Common myeloid progenitor, CD34-positive (primary cell): Measurements from ENCODE around the gene PAX1.

ENCODE experiments used
- CTCF ChIA-PET: fragments of 350-600 bp; sonication (Branson Sonifier 250); formaldehyde crosslinking; loops from one replicate; lab custom pipeline; 2021; ENCODE audit warnings: antibody characterized with exemption; lab: Charles Lee
- POLR2A ChIA-PET: fragments of 350-600 bp; sonication (Branson Sonifier 250); formaldehyde crosslinking; loops from one replicate; lab custom pipeline; 2021; ENCODE audit warnings: antibody characterized with exemption; lab: Charles Lee
- DNase-seq, 3 donors: peaks; one replicate each; pipeline versions ENCODE4 v3.0.0 to v3.0.0-alpha.2; 2013
- H3K27ac ChIP-seq, 2 experiments: 1 replicate in 1 of 2; 2 replicates in 1 of 2; pipeline ENCODE4 v1.7.0; 2013; ENCODE audit warnings: inconsistent platforms in 2 of 2, low read length in 2 of 2, mild to moderate bottlenecking in 2 of 2, low read depth in 1 of 2, moderate library complexity in 1 of 2; ENCODE audit not compliant: severe bottlenecking in 2 of 2, insufficient read depth in 1 of 2, poor library complexity in 1 of 2
- H3K27me3 ChIP-seq, 5 experiments: replicated peaks in 2 of 5; 1 replicate in 3 of 5; 2 replicates in 2 of 5; pipeline versions ENCODE4 v1.6.1 to v1.7.0; 2013; ENCODE audit warnings: low read length in 4 of 5, mild to moderate bottlenecking in 2 of 5, moderate library complexity in 2 of 5, inconsistent platforms in 1 of 5; ENCODE audit not compliant: insufficient read depth in 5 of 5, control insufficient read depth in 4 of 5
- H3K36me3 ChIP-seq, 4 experiments: 1 replicate in 2 of 4; 2 replicates in 2 of 4; pipeline versions ENCODE4 v1.6.1 to v1.7.0; 2013; ENCODE audit warnings: low read length in 3 of 4, control low read depth in 1 of 4, mild to moderate bottlenecking in 1 of 4; ENCODE audit not compliant: control insufficient read depth in 4 of 4, insufficient read depth in 4 of 4
- H3K4me1 ChIP-seq, 4 experiments: 1 replicate in 3 of 4; 2 replicates in 1 of 4; pipeline versions ENCODE4 v1.6.1 to v1.7.1; 2013; ENCODE audit warnings: low read length in 3 of 4, mild to moderate bottlenecking in 3 of 4, control low read depth in 1 of 4, inconsistent platforms in 1 of 4, moderate library complexity in 1 of 4; ENCODE audit not compliant: control insufficient read depth in 4 of 4, insufficient read depth in 4 of 4; ENCODE audit errors: control extremely low read depth in 1 of 4
- H3K4me3 ChIP-seq, 7 experiments: 1 replicate in 4 of 7; 2 replicates in 3 of 7; pipeline versions ENCODE4 v1.5.1 to v1.7.0; 2013; ENCODE audit warnings: mild to moderate bottlenecking in 7 of 7, low read length in 6 of 7, moderate library complexity in 6 of 7, inconsistent platforms in 2 of 7, low read depth in 2 of 7, control low read depth in 1 of 7; ENCODE audit not compliant: insufficient read depth in 4 of 7, control insufficient read depth in 1 of 7; ENCODE audit errors: extremely low read depth in 1 of 7
- H3K9me3 ChIP-seq, 5 experiments: 1 replicate in 4 of 5; 2 replicates in 1 of 5; pipeline versions ENCODE4 v1.6.1 to v1.7.1; 2013; ENCODE audit warnings: low read length in 4 of 5, mild to moderate bottlenecking in 2 of 5, inconsistent platforms in 1 of 5, low read depth in 1 of 5, moderate library complexity in 1 of 5; ENCODE audit not compliant: control insufficient read depth in 4 of 5, insufficient read depth in 2 of 5; ENCODE audit errors: control extremely low read depth in 1 of 5
- WGBS: methylation state at CpG from one replicate; pipeline ENCODE4 v1.1.5; 2013; ENCODE audit not compliant: insufficient coverage; 5-methylcytosine and 5-hydroxymethylcytosine counted together

The PAX1 gene

GRCh38 chr20:21713470-21713869 is 8.0 kb downstream of the PAX1 start:
- no peaks in the 10 kb centered on the region for H3K36me3 ChIP-seq
- CTCF ChIA-PET, result interaction anchor here (1.4 kb wide), 1 partner anchor 10 kb away, joined by 3 read pairs; no protein-coding TSS in a partner anchor
- no peak for DNase-seq
- H3K27ac ChIP-seq, result no peak overlapping the region
- peaks cover 0 to 6% (median 0%) of the 10 kb centered on the region in 5 experiments for H3K9me3 ChIP-seq
- 6% methylated on average over 12 of the region's 15 CpGs for WGBS
- POLR2A ChIA-PET, result no interaction called here
- peaks cover 12 to 99% (median 50%) of the 10 kb centered on the region in 5 experiments for H3K27me3 ChIP-seq
- peaks cover 0 to 3% (median 0%) of the 10 kb centered on the region in 4 experiments for H3K4me1 ChIP-seq
- no peak overlapping the region for H3K4me3 ChIP-seq

GRCh38 chr20:21713901-21714296 is 8.4 kb downstream of the PAX1 start:
- ChIA-PET CTCF (interaction anchor here (0.6 kb wide), 1 partner anchor 120 kb away, joined by 3 read pairs; no protein-coding TSS in a partner anchor), POLR2A (no interaction called here)
- peaks cover 14 to 98% (median 49%) of the 10 kb centered on the region in 5 experiments for H3K27me3 ChIP-seq

DNA sequence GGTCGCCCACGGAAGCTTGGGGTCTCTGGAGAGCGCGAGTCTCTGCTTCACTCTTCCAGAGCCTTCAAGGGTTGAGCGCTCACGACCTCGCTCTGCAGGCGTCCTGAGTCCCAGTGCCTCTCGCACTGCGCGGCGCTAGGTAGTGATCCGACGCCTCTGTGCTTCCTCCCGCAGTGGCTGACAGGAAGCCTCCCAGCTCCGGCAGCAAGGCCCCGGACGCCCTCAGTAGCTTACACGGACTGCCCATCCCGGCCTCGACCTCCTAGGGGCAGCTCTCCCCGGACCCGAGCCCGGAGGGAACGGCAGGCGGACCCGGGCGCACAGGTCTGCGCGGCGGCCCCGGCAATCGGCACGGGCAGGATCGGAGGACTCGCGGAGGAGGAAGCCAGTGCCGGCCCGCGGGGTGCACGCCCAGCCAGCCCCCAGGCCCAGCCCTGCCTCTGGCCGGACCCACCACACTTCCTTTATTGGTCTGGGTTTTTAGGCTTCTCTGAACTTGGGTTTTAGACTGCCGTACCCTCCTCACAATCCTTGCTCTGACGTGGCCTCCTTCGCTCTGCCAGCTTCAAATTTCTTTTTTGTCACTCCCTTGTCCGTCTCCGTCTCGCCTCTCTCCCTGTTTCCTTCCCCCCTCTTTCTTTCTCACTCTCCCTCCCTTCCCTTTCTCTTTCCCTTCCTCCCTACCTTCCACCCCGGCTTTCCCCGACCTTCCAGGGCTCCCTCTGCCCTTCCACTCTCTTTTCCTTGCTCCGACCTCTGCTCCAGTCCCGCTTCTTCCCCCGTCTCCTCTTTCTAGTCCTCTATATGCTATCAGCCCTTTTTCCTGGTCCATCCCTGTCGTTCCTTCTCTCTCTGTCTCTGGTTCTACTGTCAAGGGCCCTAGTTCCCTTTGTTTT is 9.1 kb downstream of the PAX1 start:
- H3K9me3 ChIP-seq, result peaks cover 0 to 2% (median 0%) of the 10 kb centered on the region in 5 experiments
- no peaks in the 10 kb centered on the region for H3K36me3 ChIP-seq
- ChIA-PET POLR2A (no interaction called here), CTCF (interaction anchor here (0.6 kb wide), 1 partner anchor 121 kb away, joined by 3 read pairs; no protein-coding TSS in a partner anchor)
- H3K27ac ChIP-seq, result no peak overlapping the region
- DNase-seq, result no peak
- WGBS, result 5% methylated on average over 50 of the region's 54 CpGs
- H3K4me3 ChIP-seq, result no peak overlapping the region
- peaks cover 14 to 95% (median 45%) of the 10 kb centered on the region in 5 experiments for H3K27me3 ChIP-seq
- peaks cover 0 to 3% (median 0%) of the 10 kb centered on the region in 4 experiments for H3K4me1 ChIP-seq

More at GRCh38 chr20:21713901-21714296, 8.4 kb downstream of the PAX1 start:
- H3K4me3 ChIP-seq, result no peak overlapping the region
- 4% methylated on average over 22 of the region's 26 CpGs for WGBS
- no peak for DNase-seq
- H3K4me1 ChIP-seq, result peaks cover 0 to 3% (median 0%) of the 10 kb centered on the region in 4 experiments
- no peaks in the 10 kb centered on the region for H3K36me3 ChIP-seq
- H3K27ac ChIP-seq, result no peak overlapping the region
- peaks cover 0 to 6% (median 0%) of the 10 kb centered on the region in 5 experiments for H3K9me3 ChIP-seq

- 3% methylated on average over 6 of the region's 10 CpGs for WGBS
- Histone ChIP-seq H3K27me3 (peaks cover 14 to 87% (median 42%) of the 10 kb centered on the region in 5 experiments), H3K36me3 (no peaks in the 10 kb centered on the region), H3K4me3 (no peak overlapping the region), H3K4me1 (peaks cover 0 to 3% (median 0%) of the 10 kb centered on the region in 4 experiments), H3K27ac (no peak overlapping the region), H3K9me3 (peaks cover 0 to 2% (median 0%) of the 10 kb centered on the region in 5 experiments)
- DNase-seq, result no peak
- ChIA-PET CTCF (no interaction called here), POLR2A (no interaction called here)
Observed at GRCh38 chr20:21715193-21715881, 9.9 kb downstream of the PAX1 start.

GRCh38 chr20:21719592-21720214 is 14.2 kb downstream of the PAX1 start:
- DNase-seq, result peak; percentile 58 to 80 (median 71)
- POLR2A ChIA-PET, result no interaction called here

DNA sequence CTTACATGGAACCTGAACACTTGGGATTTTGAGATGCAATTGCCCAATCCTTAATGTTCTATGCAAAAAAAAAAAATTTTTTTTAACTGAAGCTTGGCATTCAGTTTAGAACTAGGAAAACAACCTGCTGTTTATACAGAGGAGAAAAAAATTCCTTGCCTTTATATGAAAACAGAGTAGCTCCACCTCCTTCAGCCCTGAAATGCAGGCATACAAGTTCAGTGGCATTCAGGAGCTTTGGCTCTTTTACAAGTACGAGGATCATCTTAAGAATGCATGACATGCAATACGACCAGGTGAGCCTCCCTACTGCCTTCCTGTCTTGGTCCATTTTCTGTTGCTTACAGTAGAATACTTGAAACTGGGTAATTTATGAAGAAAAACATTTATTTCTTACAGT is 20.4 kb downstream of the PAX1 start:
- POLR2A ChIA-PET, result no interaction called here
- Histone ChIP-seq H3K27ac (no peak overlapping the region), H3K9me3 (peaks cover 0 to 1% (median 0%) of the 10 kb centered on the region in 5 experiments), H3K27me3 (peaks cover 0 to 11% (median 0%) of the 10 kb centered on the region in 5 experiments), H3K4me1 (no peaks in the 10 kb centered on the region), H3K4me3 (no peak overlapping the region), H3K36me3 (no peaks in the 10 kb centered on the region)
- CTCF ChIA-PET, result no interaction called here
- no peak for DNase-seq
- no CpG with 5 or more reads among the region's 2 CpGs for WGBS

More at GRCh38 chr20:21719592-21720214, 14.2 kb downstream of the PAX1 start:
- CTCF ChIA-PET, result interaction anchor here (0.7 to 1.8 kb wide), 5 partner anchors 9 to 1969 kb away, joined by 3 to 5 read pairs (median 3); no protein-coding TSS in a partner anchor
- Histone ChIP-seq H3K36me3 (no peaks in the 10 kb centered on the region), H3K4me1 (no peaks in the 10 kb centered on the region), H3K4me3 (no peak overlapping the region), H3K27me3 (peaks cover 3 to 50% (median 27%) of the 10 kb centered on the region in 5 experiments), H3K9me3 (peaks cover 0 to 1% (median 0%) of the 10 kb centered on the region in 5 experiments), H3K27ac (no peak overlapping the region)
- WGBS, result 0% methylated on average over 3 of the region's 4 CpGs
